Endothelial cell of umbilical vein (primary cell): ENCODE results near the gene CAMTA1.

Experiments
- EZH2 ChIP-seq: IDR thresholded peaks from 2 replicates; pipeline ENCODE4 v1.6.1; 2012; ENCODE audit warnings: borderline replicate concordance, low read depth, mild to moderate bottlenecking, moderate library complexity, low read length, inconsistent platforms; ENCODE audit not compliant: severe bottlenecking
- JUN ChIP-seq: IDR thresholded peaks from 2 replicates; pipeline ENCODE4 v1.6.1; 2011; ENCODE audit warnings: borderline replicate concordance, low read depth; ENCODE audit not compliant: insufficient read length, insufficient read depth
- POLR2A ChIP-seq: IDR thresholded peaks from 2 replicates; pipeline ENCODE4 v1.6.1; 2012; ENCODE audit warnings: low read depth, mild to moderate bottlenecking, control low read depth, low read length
- POLR2AphosphoS5 ChIP-seq: IDR thresholded peaks from 2 replicates; pipeline ENCODE4 v1.6.1; 2012; ENCODE audit warnings: low read depth, mild to moderate bottlenecking, control low read depth, low read length, moderate library complexity; ENCODE audit not compliant: insufficient read depth
- TF ChIP-seq, protein P1 (sequence below), 2 donors: IDR thresholded peaks; 1 replicate in 1 of 2; 2 replicates in 1 of 2; pipeline ENCODE4 v1.5.1; 2011; ENCODE audit warnings: low read length in 2 of 2, mild to moderate bottlenecking in 2 of 2, moderate library complexity in 2 of 2, control low read depth in 1 of 2, inconsistent platforms in 1 of 2, low read depth in 1 of 2; ENCODE audit not compliant: insufficient read depth in 1 of 2; ENCODE audit errors: extremely low read depth in 1 of 2

DNA sequence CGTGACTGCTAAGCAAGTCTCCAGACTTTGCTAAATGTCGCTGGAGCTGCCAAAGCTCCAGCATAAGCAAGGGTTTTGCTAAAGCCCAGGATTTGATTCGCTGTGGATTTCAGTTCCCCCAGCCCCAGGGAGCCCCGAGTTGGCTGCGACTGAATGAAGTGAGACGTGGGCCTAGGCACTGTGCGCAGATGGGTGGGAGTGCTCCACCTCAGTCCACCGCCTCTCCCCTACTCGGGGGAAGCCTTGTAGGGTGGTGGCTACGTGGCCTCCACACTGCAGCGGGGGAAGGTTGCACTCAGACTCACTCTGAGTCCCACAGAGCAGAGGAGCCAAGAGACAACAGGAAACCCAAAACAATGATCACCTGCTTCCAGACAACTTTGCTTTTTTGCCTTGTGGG, 588.0 kb downstream of the CAMTA1 start:
- no peak for TF ChIP-seq EZH2
- TF ChIP-seq, protein P1, sequence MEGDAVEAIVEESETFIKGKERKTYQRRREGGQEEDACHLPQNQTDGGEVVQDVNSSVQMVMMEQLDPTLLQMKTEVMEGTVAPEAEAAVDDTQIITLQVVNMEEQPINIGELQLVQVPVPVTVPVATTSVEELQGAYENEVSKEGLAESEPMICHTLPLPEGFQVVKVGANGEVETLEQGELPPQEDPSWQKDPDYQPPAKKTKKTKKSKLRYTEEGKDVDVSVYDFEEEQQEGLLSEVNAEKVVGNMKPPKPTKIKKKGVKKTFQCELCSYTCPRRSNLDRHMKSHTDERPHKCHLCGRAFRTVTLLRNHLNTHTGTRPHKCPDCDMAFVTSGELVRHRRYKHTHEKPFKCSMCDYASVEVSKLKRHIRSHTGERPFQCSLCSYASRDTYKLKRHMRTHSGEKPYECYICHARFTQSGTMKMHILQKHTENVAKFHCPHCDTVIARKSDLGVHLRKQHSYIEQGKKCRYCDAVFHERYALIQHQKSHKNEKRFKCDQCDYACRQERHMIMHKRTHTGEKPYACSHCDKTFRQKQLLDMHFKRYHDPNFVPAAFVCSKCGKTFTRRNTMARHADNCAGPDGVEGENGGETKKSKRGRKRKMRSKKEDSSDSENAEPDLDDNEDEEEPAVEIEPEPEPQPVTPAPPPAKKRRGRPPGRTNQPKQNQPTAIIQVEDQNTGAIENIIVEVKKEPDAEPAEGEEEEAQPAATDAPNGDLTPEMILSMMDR (IDR thresholded peaks at IDR 0.05; ENCODE audit: extremely low read depth in 1 of 2, insufficient read depth in 1 of 2, low read depth in 1 of 2, low read length in 2 of 2): no peak
- TF ChIP-seq POLR2AphosphoS5: no peak
- TF ChIP-seq POLR2A: no peak
- TF ChIP-seq JUN: no peak
